PFSK-1 (cell line): ENCODE data around the gene ARFGAP1.

Source experiments
- POLR2AphosphoS5 ChIP-seq: IDR thresholded peaks from 2 replicates; pipeline ENCODE4 v1.6.1; 2012; ENCODE audit warnings: low read depth, mild to moderate bottlenecking, control low read depth, low read length, moderate library complexity
- SIN3A ChIP-seq: IDR thresholded peaks from 2 replicates; pipeline ENCODE4 v1.6.1; 2012; ENCODE audit warnings: mild to moderate bottlenecking, low read length, moderate library complexity, borderline replicate concordance; ENCODE audit not compliant: insufficient read depth
- TAF1 ChIP-seq: IDR thresholded peaks from 2 replicates; pipeline ENCODE4 v1.6.1; 2012; ENCODE audit warnings: low read length, control low read depth, borderline replicate concordance; ENCODE audit not compliant: insufficient read depth
- TF ChIP-seq, protein P1 (sequence below), 2 experiments: IDR thresholded peaks; 2 replicates each; pipeline versions ENCODE4 v1.6.1 to v1.8.0; 2011 to 2012; ENCODE audit warnings: low read depth in 2 of 2, low read length in 2 of 2, control low read depth in 1 of 2, inconsistent platforms in 1 of 2, mild to moderate bottlenecking in 1 of 2, moderate library complexity in 1 of 2; ENCODE audit not compliant: insufficient read depth in 1 of 2

DNA sequence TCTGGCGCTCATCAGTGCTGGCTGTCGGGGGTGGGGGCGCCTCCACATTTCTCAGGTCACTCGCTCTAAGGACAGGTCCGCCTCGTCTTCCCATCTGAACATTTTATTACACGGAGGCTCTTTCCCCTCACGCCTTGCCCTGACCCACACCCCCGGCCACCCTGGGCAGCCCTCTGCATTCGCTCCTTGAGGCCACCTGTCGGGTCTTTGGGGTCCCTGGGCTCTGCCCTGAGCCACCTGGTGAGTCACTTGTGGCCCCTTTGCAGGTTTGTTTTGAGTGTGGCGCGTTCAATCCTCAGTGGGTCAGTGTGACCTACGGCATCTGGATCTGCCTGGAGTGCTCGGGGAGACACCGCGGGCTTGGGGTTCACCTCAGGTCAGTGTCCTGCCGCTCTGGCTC, 3.2 kb downstream of the ARFGAP1 start:
- TF ChIP-seq, protein P1, sequence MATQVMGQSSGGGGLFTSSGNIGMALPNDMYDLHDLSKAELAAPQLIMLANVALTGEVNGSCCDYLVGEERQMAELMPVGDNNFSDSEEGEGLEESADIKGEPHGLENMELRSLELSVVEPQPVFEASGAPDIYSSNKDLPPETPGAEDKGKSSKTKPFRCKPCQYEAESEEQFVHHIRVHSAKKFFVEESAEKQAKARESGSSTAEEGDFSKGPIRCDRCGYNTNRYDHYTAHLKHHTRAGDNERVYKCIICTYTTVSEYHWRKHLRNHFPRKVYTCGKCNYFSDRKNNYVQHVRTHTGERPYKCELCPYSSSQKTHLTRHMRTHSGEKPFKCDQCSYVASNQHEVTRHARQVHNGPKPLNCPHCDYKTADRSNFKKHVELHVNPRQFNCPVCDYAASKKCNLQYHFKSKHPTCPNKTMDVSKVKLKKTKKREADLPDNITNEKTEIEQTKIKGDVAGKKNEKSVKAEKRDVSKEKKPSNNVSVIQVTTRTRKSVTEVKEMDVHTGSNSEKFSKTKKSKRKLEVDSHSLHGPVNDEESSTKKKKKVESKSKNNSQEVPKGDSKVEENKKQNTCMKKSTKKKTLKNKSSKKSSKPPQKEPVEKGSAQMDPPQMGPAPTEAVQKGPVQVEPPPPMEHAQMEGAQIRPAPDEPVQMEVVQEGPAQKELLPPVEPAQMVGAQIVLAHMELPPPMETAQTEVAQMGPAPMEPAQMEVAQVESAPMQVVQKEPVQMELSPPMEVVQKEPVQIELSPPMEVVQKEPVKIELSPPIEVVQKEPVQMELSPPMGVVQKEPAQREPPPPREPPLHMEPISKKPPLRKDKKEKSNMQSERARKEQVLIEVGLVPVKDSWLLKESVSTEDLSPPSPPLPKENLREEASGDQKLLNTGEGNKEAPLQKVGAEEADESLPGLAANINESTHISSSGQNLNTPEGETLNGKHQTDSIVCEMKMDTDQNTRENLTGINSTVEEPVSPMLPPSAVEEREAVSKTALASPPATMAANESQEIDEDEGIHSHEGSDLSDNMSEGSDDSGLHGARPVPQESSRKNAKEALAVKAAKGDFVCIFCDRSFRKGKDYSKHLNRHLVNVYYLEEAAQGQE (IDR thresholded peaks at IDR 0.05; ENCODE audit: insufficient read depth in 1 of 2, low read depth in 2 of 2, low read length in 2 of 2) = no peak
- no peak for TF ChIP-seq POLR2AphosphoS5
- no peak for TF ChIP-seq SIN3A
- TF ChIP-seq TAF1 = no peak
